Endothelial cell of umbilical vein (primary cell): ENCODE results near the gene NALCN. TPM values are rescaled to one million over a fixed set of nuclear protein-coding genes. Genes with fewer than 3 reads are reported as not detected.

Experiments used
- BruUV-seq: library from RNA; stranded (reverse); fragments of 400-500 nt; replicated peaks from 2 replicates; lab custom pipeline; 2021; lab: Mats Ljungman, UMichigan
- CTCF ChIA-PET: fragments of 300-600, 350-600 bp; sonication (Branson Sonifier 250); formaldehyde crosslinking; loops from one replicate; lab custom pipeline; 2021; ENCODE audit warnings: antibody characterized with exemption, inconsistent platforms; lab: Charles Lee
- POLR2A ChIA-PET: fragments of 300-600, 350-600 bp; sonication (Branson Sonifier 250); formaldehyde crosslinking; loops from one replicate; lab custom pipeline; 2021; ENCODE audit warnings: antibody characterized with exemption, inconsistent platforms; lab: Charles Lee
- DNase-seq: peaks from one replicate; pipeline ENCODE4 v3.0.0-alpha.2; 2011; ENCODE audit warnings: low read depth, low spot score
- FAIRE-seq: peaks from 2 replicates; lab custom pipeline; 2011; peaks lifted over from hg19 to GRCh38; lab: Jason Lieb, UNC
- H2AFZ ChIP-seq: 2 replicates; pipeline ENCODE4 v1.6.0; 2012; ENCODE audit warnings: low read depth, low read length, control low read depth, inconsistent platforms
- H3K27ac ChIP-seq: 2 replicates; pipeline ENCODE4 v1.5.1; 2011; ENCODE audit warnings: low read depth, mild to moderate bottlenecking, control low read depth, low read length, moderate library complexity; ENCODE audit not compliant: insufficient read depth
- H3K27me3 ChIP-seq, 2 experiments: 2 replicates each; pipeline versions ENCODE4 v1.6.0 to v1.6.1; 2011; ENCODE audit warnings: low read length in 2 of 2, mixed read lengths in 1 of 2; ENCODE audit not compliant: control insufficient read depth in 2 of 2, insufficient read depth in 2 of 2
- H3K36me3 ChIP-seq, 2 experiments: 2 replicates in 1 of 2; 3 replicates in 1 of 2; pipeline ENCODE4 v1.5.1; 2011; ENCODE audit warnings: low read length in 2 of 2, mild to moderate bottlenecking in 1 of 2, moderate library complexity in 1 of 2; ENCODE audit not compliant: control insufficient read depth in 2 of 2, insufficient read depth in 2 of 2; ENCODE audit errors: extremely low read depth in 1 of 2
- H3K4me1 ChIP-seq: 3 replicates; pipeline ENCODE4 v1.5.1; 2011; ENCODE audit warnings: mild to moderate bottlenecking, low read length; ENCODE audit not compliant: control insufficient read depth, insufficient read depth; ENCODE audit errors: extremely low read depth
- H3K4me2 ChIP-seq: 2 replicates; pipeline ENCODE4 v1.6.1; 2011; ENCODE audit warnings: low read length, control low read depth, mixed read lengths; ENCODE audit not compliant: insufficient read depth
- H3K4me3 ChIP-seq, 3 experiments: fragments of 200-600 bp in 1 of 3; sonication (generic), shearing (Covaris generic) in 1 of 3; replicated peaks in 1 of 3; 2 replicates each; pipeline ENCODE4 v1.5.1; 2011 to 2016; ENCODE audit warnings: control low read depth in 3 of 3, low read length in 3 of 3, mild to moderate bottlenecking in 2 of 3, inconsistent platforms in 1 of 3, low read depth in 1 of 3, moderate library complexity in 1 of 3; ENCODE audit not compliant: insufficient read depth in 1 of 3
- H3K79me2 ChIP-seq: 2 replicates; pipeline ENCODE4 v1.6.0; 2012; ENCODE audit warnings: low read length, inconsistent platforms; ENCODE audit not compliant: control insufficient read depth, insufficient read depth
- H3K9ac ChIP-seq: replicated peaks from 2 replicates; pipeline ENCODE3; 2011; ENCODE audit warnings: low read length, control low read depth; ENCODE audit not compliant: insufficient read depth; ENCODE audit errors: extremely low read depth
- H3K9me1 ChIP-seq: replicated peaks from 3 replicates; pipeline ENCODE4 v1.6.0; 2011; ENCODE audit warnings: mild to moderate bottlenecking, low read length; ENCODE audit not compliant: control insufficient read depth, insufficient read depth; ENCODE audit errors: extremely low read depth
- H3K9me3 ChIP-seq: replicated peaks from 2 replicates; pipeline ENCODE4 v1.5.1; 2012; ENCODE audit warnings: low read length, inconsistent platforms; ENCODE audit not compliant: control insufficient read depth, insufficient read depth
- H4K20me1 ChIP-seq: replicated peaks from 2 replicates; pipeline ENCODE3; 2011; ENCODE audit warnings: mild to moderate bottlenecking, low read length; ENCODE audit not compliant: control insufficient read depth, insufficient read depth; ENCODE audit errors: extremely low read depth
- EZH2 ChIP-seq: IDR thresholded peaks from 2 replicates; pipeline ENCODE4 v1.6.1; 2012; ENCODE audit warnings: borderline replicate concordance, low read depth, mild to moderate bottlenecking, moderate library complexity, low read length, inconsistent platforms; ENCODE audit not compliant: severe bottlenecking
- FOS ChIP-seq: IDR thresholded peaks from 2 replicates; pipeline ENCODE4 v1.6.1; 2011; ENCODE audit warnings: mild to moderate bottlenecking, low read length, moderate library complexity, borderline replicate concordance; ENCODE audit not compliant: insufficient read depth
- GATA2 ChIP-seq: IDR thresholded peaks from 2 replicates; pipeline ENCODE4 v1.7.0; 2011; ENCODE audit warnings: low read depth, mild to moderate bottlenecking, moderate library complexity, mixed read lengths, low read length; ENCODE audit not compliant: insufficient read length, insufficient read depth
- JUN ChIP-seq: IDR thresholded peaks from 2 replicates; pipeline ENCODE4 v1.6.1; 2011; ENCODE audit warnings: borderline replicate concordance, low read depth; ENCODE audit not compliant: insufficient read length, insufficient read depth
- MAX ChIP-seq: IDR thresholded peaks from 2 replicates; pipeline ENCODE4 v1.6.1; 2011; ENCODE audit not compliant: insufficient read depth, insufficient read length
- MYC ChIP-seq: IDR thresholded peaks from one replicate; pipeline ENCODE4 v1.6.1; 2011; ENCODE audit warnings: mild to moderate bottlenecking, low read depth, low read length
- POLR2A ChIP-seq: IDR thresholded peaks from 2 replicates; pipeline ENCODE4 v1.6.1; 2012; ENCODE audit warnings: low read depth, mild to moderate bottlenecking, control low read depth, low read length
- POLR2AphosphoS5 ChIP-seq: IDR thresholded peaks from 2 replicates; pipeline ENCODE4 v1.6.1; 2012; ENCODE audit warnings: low read depth, mild to moderate bottlenecking, control low read depth, low read length, moderate library complexity; ENCODE audit not compliant: insufficient read depth
- dilution Hi-C: fragments of 300-500 bp; cut with MboI; formaldehyde crosslinking; loops from one replicate; pipeline ENCODE4 v1.15.0; 2019; ENCODE audit warnings: low sequenced_read_pairs; ENCODE audit not compliant: extremely low pct_ligation_motif_present
- intact Hi-C: fragments of 100-400 bp; cut with micrococcal nuclease; formaldehyde crosslinking; loops from one replicate; pipeline ENCODE4 v1.10.0; 2022
- polyA plus RNA-seq, 4 experiments: library from polyadenylated mRNA; depleted of rRNA in 3 of 4; stranded (reverse) in 3 of 4; unstranded in 1 of 4; fragments of >200 nt; gene quantifications; 2 replicates each; pipeline versions ENCODE4 v1.2.1 to v1.2.3, GENCODE V29; 2011 to 2012; ENCODE audit warnings: missing spikeins in 1 of 4
- total RNA-seq: library from RNA; stranded (reverse); gene quantifications from 2 replicates; pipeline ENCODE4 v1.2.3, GENCODE V29; 2021
- TF ChIP-seq, protein P1 (sequence below), 2 donors: IDR thresholded peaks; 1 replicate in 1 of 2; 2 replicates in 1 of 2; pipeline ENCODE4 v1.5.1; 2011; ENCODE audit warnings: low read length in 2 of 2, mild to moderate bottlenecking in 2 of 2, moderate library complexity in 2 of 2, control low read depth in 1 of 2, inconsistent platforms in 1 of 2, low read depth in 1 of 2; ENCODE audit not compliant: insufficient read depth in 1 of 2; ENCODE audit errors: extremely low read depth in 1 of 2

The NALCN gene
- total and polyA plus RNA-seq, 2 donors (not counting 3 experiments of a cell fraction or from before 2014, with no cell fraction given) = 3.3 to 4.4 TPM

- TF ChIP-seq JUN (no peak), POLR2A (no peak), MYC (no peak), FOS (no peak), GATA2 (no peak), EZH2 (no peak), POLR2AphosphoS5 (no peak), MAX (no peak)
- TF ChIP-seq, protein P1, sequence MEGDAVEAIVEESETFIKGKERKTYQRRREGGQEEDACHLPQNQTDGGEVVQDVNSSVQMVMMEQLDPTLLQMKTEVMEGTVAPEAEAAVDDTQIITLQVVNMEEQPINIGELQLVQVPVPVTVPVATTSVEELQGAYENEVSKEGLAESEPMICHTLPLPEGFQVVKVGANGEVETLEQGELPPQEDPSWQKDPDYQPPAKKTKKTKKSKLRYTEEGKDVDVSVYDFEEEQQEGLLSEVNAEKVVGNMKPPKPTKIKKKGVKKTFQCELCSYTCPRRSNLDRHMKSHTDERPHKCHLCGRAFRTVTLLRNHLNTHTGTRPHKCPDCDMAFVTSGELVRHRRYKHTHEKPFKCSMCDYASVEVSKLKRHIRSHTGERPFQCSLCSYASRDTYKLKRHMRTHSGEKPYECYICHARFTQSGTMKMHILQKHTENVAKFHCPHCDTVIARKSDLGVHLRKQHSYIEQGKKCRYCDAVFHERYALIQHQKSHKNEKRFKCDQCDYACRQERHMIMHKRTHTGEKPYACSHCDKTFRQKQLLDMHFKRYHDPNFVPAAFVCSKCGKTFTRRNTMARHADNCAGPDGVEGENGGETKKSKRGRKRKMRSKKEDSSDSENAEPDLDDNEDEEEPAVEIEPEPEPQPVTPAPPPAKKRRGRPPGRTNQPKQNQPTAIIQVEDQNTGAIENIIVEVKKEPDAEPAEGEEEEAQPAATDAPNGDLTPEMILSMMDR (IDR thresholded peaks at IDR 0.05; ENCODE audit: extremely low read depth in 1 of 2, insufficient read depth in 1 of 2, low read depth in 1 of 2, low read length in 2 of 2) = no peak
- ChIA-PET CTCF (interaction anchor here (1.5 to 5.1 kb wide), 2 partner anchors 8 to 375 kb away, joined by 3 to 57 read pairs; no protein-coding TSS in a partner anchor), POLR2A (no interaction called here)
- no peak overlapping the region for H3K27ac ChIP-seq
- H3K9me3 ChIP-seq = no peaks in the 10 kb centered on the region
- intact Hi-C loops = no loop called here
- H3K9ac ChIP-seq = no peak overlapping the region
- H3K36me3 ChIP-seq = no peaks in the 10 kb centered on the region
- no peak overlapping the region for H3K4me3 ChIP-seq
- H3K4me1 ChIP-seq = no peaks in the 10 kb centered on the region
- no peaks in the 10 kb centered on the region for H3K79me2 ChIP-seq
- no peaks in the 10 kb centered on the region for H3K9me1 ChIP-seq
- H4K20me1 ChIP-seq = no peaks in the 10 kb centered on the region
- H2AFZ ChIP-seq = no peak overlapping the region
- no TSS peak for BruUV-seq
- dilution Hi-C loops = no loop called here
- DNase-seq = no peak
- H3K27me3 ChIP-seq = no peaks in the 10 kb centered on the region
- no peak overlapping the region for H3K4me2 ChIP-seq
- no peak for FAIRE-seq
Observed at GRCh38 chr13:101098873-101099272, 317.4 kb downstream of the NALCN start.
